Right lobe of liver (tissue), 6 donors: ENCODE measurements around the gene ADGRG3. TPM values are rescaled to one million over a fixed set of nuclear protein-coding genes. Genes with fewer than 3 reads are reported as not detected.
A peak's percentile ranks its signal among the peaks of the same experiment; 100 is the strongest.

Experiments used
- ATAC-seq, 4 donors: fragments of 200-7000 bp; cut with Tn5 transposase; one replicate each; pipeline ENCODE4 v1.9.1; 2020; ENCODE audit warnings: mild to moderate bottlenecking in 4 of 4, moderate library complexity in 4 of 4
- DNase-seq, 3 donors: peaks; one replicate each; pipeline ENCODE4 v3.0.0-alpha.2; 2020
- H3K27ac ChIP-seq, 3 donors: fragments of 200-600 bp; one replicate each; pipeline ENCODE4 v1.8.0; 2022
- H3K27me3 ChIP-seq, 2 donors: fragments of 200-600 bp; one replicate each; pipeline ENCODE4 v1.8.0; 2022
- H3K36me3 ChIP-seq, 4 donors: fragments of 200-600 bp; sonication (generic) in 1 of 4; one replicate each; pipeline versions ENCODE4 v1.5.1 to v1.8.0; 2017 to 2022; ENCODE audit warnings: control low read depth in 1 of 4
- H3K4me1 ChIP-seq, 4 donors: fragments of 200-600 bp; sonication (generic) in 1 of 4; one replicate each; pipeline versions ENCODE4 v1.5.1 to v1.8.0; 2017 to 2022; ENCODE audit warnings: control low read depth in 1 of 4
- H3K4me3 ChIP-seq, 3 donors: fragments of 200-600 bp; one replicate each; pipeline ENCODE4 v1.8.0; 2022
- H3K9me3 ChIP-seq, 4 donors: fragments of 200-600 bp; sonication (generic) in 1 of 4; one replicate each; pipeline versions ENCODE4 v1.5.1 to v1.8.0; 2017 to 2022; ENCODE audit warnings: control low read depth in 1 of 4
- POLR2A ChIP-seq: fragments of 450-650 bp; IDR thresholded peaks from one replicate; pipeline ENCODE4 v1.6.1; 2017; ENCODE audit warnings: antibody characterized with exemption, mild to moderate bottlenecking
- WGBS: methylation state at CpG from one replicate; pipeline ENCODE4 v1.1.6; 2018; ENCODE audit warnings: low coverage, low lambda C conversion rate; ENCODE audit not compliant: insufficient coverage; ENCODE audit errors: missing lambda C conversion rate; 5-methylcytosine and 5-hydroxymethylcytosine counted together
- intact Hi-C, 2 donors: fragments of 100-400 bp; cut with DNase I; formaldehyde crosslinking; loops; one replicate each; pipeline versions ENCODE4 v1.11.2 to v1.14.1; 2022
- total RNA-seq, 6 experiments: library from RNA; depleted of rRNA in 2 of 6; stranded (reverse); fragments of >200 nt in 2 of 6; fragmentation: NEBNext Ultra II Directional in 3 of 6; extraction: Animal tissue kit (Norgen Biotek cat#: 25700) in 3 of 6; gene quantifications; one replicate each; pipeline versions ENCODE4 v1.1.0 to v1.2.4, GENCODE V29; 2016 to 2023
- TF ChIP-seq, protein P1 (sequence below), 4 donors: fragments of 200-600 bp in 3 of 4; fragments of 450-650 bp in 1 of 4; IDR thresholded peaks; one replicate each; pipeline versions ENCODE4 v1.5.1 to v1.8.0; 2016 to 2022; ENCODE audit warnings: antibody characterized with exemption in 4 of 4, mild to moderate bottlenecking in 2 of 4
- donor health status: DM: no; HTN: yes; CAD: no.
- donor health status: DM: no; HTN: no; CAD: no.
- donor health status: DM: no; HTN: no; CAD: no.
- donor health status: DM: no; HTN: yes; CAD: no.
- donor health status: DM: no; HTN: yes; CAD: no.

The ADGRG3 gene
- total RNA-seq, 6 experiments from 2014 or later: 0.37 to 1.6 (median 0.83) TPM

DNA sequence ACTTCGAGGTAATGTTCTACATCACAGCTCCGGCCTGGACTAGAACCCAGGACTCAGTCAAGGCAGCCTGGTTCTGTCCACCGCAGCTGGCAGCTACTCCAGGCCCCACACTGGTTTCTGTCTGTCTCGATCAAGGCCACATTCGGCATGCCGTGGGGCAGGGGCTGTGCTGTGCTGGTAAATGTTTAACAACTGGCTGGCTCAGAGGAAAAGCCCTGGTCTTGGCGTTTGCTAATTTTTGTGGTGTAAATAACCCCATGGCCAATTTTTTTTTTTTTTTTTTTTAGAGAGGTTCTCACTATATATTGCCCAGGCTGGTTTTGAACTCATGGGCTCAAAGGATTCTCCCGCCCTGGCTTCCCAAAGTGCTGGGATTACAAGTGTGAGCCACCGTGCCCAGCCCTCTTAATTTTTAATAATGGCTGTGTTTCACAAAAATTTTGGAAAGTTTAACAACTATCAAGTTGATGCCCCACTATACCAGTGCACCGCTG is 26.2 kb downstream of the ADGRG3 start:
- no peaks in the 10 kb centered on the region for H3K36me3 ChIP-seq
- no peaks in the 10 kb centered on the region for H3K27me3 ChIP-seq
- H3K27ac ChIP-seq: peak overlapping the region in 2 of 3 donors; percentile 41 to 73
- intact Hi-C loops: no loop called here
- ATAC-seq (peak; percentile 90 to 92 (median 92)), DNase-seq (peak; percentile 80 to 93 (median 92))
- H3K4me3 ChIP-seq: peak overlapping the region in 1 of 3 donors; percentile 32
- H3K9me3 ChIP-seq: no peaks in the 10 kb centered on the region
- WGBS: 28% methylated on average over 10 of the region's 10 CpGs
- peaks cover 0 to 17% (median 4%) of the 10 kb centered on the region in 4 donors for H3K4me1 ChIP-seq
- TF ChIP-seq POLR2A: peak; percentile 50
- TF ChIP-seq, protein P1, sequence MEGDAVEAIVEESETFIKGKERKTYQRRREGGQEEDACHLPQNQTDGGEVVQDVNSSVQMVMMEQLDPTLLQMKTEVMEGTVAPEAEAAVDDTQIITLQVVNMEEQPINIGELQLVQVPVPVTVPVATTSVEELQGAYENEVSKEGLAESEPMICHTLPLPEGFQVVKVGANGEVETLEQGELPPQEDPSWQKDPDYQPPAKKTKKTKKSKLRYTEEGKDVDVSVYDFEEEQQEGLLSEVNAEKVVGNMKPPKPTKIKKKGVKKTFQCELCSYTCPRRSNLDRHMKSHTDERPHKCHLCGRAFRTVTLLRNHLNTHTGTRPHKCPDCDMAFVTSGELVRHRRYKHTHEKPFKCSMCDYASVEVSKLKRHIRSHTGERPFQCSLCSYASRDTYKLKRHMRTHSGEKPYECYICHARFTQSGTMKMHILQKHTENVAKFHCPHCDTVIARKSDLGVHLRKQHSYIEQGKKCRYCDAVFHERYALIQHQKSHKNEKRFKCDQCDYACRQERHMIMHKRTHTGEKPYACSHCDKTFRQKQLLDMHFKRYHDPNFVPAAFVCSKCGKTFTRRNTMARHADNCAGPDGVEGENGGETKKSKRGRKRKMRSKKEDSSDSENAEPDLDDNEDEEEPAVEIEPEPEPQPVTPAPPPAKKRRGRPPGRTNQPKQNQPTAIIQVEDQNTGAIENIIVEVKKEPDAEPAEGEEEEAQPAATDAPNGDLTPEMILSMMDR (IDR thresholded peaks at IDR 0.05): no peak

DNA sequence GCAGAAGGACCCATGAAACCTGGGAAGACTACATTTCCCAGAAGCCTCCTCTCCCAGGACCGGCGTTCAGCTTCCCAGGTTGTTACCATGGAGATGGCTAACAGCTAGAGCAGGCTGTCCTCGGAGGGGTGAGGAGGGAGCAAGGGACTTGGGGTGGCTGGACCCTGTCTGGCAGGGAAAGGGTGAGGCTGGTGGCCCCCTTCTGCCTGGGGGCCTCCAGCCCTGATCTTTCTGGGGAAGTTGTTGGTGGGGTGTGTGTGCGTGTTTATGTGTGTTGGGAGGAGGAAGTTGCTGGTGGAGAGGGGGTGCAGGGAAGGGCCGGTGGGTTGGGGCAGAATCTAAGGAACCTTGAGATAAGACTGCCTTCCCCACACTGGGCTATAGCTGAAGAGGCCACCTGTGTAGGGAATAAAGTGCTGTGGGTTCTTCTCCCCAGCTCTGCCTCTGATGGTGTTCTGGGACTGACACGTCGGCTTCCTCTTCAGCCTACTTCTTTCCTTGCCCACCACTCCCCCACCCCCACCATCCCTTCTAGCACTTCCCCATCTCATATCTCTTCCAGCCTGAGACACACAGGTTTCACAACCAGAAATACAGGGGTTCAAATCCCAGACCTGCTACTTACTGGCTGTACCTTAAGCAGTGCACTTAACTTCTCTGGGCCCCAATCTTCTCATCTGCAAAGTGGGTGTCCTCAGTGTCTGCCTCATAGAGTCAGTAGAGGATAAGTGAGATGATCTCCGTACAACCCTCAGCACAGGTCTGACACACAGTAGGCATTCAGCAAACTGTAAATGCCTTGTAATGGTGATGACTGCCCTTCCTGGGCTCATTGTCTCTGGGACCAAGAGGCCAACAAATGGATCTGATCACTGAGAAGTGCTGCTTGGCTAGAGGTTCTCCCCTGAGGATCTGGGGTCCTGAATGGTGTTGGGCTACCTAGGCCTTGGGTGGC is 26.9 kb downstream of the ADGRG3 start, which contains the start of gene DRC7:
Gene DRC7 (plus strand): TSS at position 82 of the 955 bp plus-strand sequence. CDS start 3,144 bp downstream, outside the sequence.
- TF ChIP-seq, protein P1 (IDR thresholded peaks at IDR 0.05): no peak
- TF ChIP-seq POLR2A: no peak
- ATAC-seq: peak; percentile 89 to 92 (median 91)
- 20% methylated on average over 5 of the region's 8 CpGs for WGBS
- peak; percentile 58 to 84 (median 79) for DNase-seq
- peaks cover 0 to 17% (median 2%) of the 10 kb centered on the region in 4 donors for H3K4me1 ChIP-seq
- H3K4me3 ChIP-seq: peak within 1 kb of the TSS in 1 of 3 donors; percentile 32
- no peaks in the 10 kb centered on the region for H3K36me3 ChIP-seq
- H3K27ac ChIP-seq: peak within 1 kb of the TSS in 2 of 3 donors; percentile 41 to 73
- no peaks in the 10 kb centered on the region for H3K9me3 ChIP-seq
- no peaks in the 10 kb centered on the region for H3K27me3 ChIP-seq
- intact Hi-C loops: no loop called here

DNA sequence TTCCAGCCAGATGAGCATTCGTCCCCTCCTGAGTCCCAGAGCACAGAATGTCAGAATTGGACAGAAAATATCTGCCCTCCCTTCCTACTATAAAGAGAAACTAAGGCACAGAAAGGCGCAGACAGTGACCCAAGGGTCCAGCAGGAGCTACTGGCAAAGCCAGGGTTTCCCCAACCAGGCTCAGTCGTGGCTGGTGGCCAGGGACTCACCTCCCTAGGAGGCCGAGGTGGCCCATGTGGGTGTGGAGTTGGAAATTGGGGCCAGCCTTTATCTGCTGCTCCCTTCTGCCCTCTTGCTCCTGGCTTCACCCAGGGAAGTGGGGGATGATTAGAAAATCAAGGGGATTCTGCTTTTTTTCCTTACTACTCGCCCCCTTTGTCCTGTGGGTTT is 27.6 kb downstream of the ADGRG3 start:
- ATAC-seq (no peak), DNase-seq (no peak)
- no peak for TF ChIP-seq POLR2A
- TF ChIP-seq, protein P1 (IDR thresholded peaks at IDR 0.05): no peak
- no peaks in the 10 kb centered on the region for H3K9me3 ChIP-seq
- peaks cover 0 to 18% (median 2%) of the 10 kb centered on the region in 4 donors for H3K4me1 ChIP-seq
- intact Hi-C loops: no loop called here
- 67% methylated on average over 1 of the region's 5 CpGs for WGBS
- H3K27me3 ChIP-seq: no peaks in the 10 kb centered on the region
- H3K4me3 ChIP-seq: no peak overlapping the region
- H3K27ac ChIP-seq: no peak overlapping the region
- H3K36me3 ChIP-seq: no peaks in the 10 kb centered on the region

DNA sequence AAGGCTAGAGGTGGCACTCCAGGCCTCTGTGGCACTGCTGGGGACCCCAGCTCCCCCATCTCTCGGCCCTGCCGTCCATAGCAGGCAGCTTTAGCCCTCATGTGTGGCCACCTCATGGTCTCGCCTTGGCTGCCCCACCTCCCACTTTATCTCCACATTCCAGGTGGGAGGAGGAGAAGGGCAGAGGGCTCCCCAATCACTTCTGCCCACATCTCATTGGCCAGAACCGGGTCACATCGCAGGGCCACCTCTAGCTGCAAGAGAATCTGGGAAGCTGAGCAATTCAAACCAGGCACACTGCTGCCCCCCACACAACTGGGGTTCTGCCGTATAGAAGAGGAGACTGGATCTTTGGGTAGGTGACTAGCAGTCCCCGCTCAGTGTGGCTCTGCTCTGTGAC is 28.1 kb downstream of the ADGRG3 start:
- 71% methylated on average over 1 of the region's 7 CpGs for WGBS
- no peak overlapping the region for H3K4me3 ChIP-seq
- H3K4me1 ChIP-seq: peaks cover 0 to 24% (median 2%) of the 10 kb centered on the region in 4 donors
- no peaks in the 10 kb centered on the region for H3K27me3 ChIP-seq
- no peak for DNase-seq
- H3K27ac ChIP-seq: no peak overlapping the region
- intact Hi-C loops: no loop called here
- no peaks in the 10 kb centered on the region for H3K9me3 ChIP-seq
- no peak for ATAC-seq
- H3K36me3 ChIP-seq: no peaks in the 10 kb centered on the region
- TF ChIP-seq POLR2A: no peak
- TF ChIP-seq, protein P1 (IDR thresholded peaks at IDR 0.05): no peak
